GM18858 (cell line): ENCODE measurements around the gene PADI3.

Experiments used
- ATAC-seq: cut with Tn5 transposase; IDR thresholded peaks from one replicate; pipeline ENCODE4 v1.9.1; 2021; ENCODE audit not compliant: unreplicated experiment

The PADI3 gene

DNA sequence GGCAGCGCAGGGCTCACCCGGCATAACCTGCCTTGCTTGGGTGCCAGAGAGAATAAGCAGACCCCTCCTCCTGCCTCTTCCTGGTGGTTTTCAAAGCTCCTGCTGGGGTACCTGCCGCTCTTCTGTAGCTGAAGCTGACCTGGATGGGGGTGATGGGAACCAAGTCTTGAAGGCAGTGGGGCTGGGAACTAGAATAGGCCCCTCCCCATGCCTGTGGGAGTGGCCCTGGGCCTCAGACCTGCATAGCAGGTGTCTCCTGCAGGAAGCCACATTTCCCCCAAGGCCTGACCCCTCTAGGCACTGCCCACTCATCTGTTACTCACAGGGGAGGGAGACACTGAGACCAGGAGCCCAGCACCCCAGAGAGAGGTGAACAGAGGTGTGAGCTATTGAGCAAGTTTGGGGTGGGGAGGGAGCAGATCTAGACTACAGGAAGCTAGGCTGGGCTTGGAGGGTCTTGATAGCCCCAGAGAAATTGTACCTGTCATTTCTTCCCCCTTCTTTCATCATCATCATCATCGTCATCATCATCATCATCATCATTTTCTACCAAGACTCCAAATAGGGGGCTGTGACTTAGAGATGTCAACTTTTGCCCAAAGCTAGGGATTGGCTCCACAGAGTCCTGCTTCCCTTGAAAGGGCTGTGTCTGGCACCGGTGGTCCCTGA, 33.9 kb upstream of the PADI3 start:
- ATAC-seq: no peak

- no peak for ATAC-seq
Measured at GRCh38 chr1:17215545-17215890, 33.4 kb upstream of the PADI3 start.

GRCh38 chr1:17216078-17216477, 32.8 kb upstream of the PADI3 start:
- ATAC-seq: no peak

DNA sequence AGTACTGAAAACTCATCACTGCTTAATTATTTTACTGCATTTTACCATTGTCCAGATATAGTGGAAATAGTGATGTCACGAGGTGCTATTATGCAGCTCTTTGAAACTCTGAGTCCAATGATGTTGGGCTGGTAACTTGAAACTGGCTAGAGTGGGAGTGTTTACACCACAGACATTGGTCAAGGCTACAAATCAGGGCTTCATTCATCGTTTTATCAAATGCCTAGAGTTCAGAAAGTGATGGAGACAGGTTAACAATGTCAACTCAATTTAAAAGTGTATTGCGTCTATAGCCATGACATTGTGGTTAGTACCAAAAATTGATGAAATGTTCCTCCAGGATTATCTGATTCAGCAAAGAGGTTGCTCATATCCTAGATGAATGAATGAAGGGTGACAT, 31.3 kb upstream of the PADI3 start:
- ATAC-seq: no peak

DNA sequence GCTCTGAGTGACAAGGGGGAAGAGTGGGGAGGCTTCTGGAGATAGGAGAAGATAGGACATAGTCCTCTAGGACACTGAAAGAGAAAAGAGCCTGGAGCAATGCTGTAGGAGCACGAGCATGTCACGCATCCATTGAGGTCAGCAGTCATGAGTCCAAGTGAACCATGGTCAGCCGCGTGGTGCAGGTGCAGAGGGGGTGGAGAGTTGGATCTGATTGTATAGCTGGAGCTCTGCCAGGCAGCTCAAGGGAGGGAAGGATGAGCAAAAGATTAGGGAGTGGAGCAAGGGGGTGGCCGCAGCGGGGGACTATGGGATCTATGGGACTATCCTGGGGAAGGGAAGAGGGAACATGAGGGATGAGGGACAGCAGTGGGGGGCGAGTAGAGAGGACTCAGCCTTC, 30.0 kb upstream of the PADI3 start:
- ATAC-seq: no peak

DNA sequence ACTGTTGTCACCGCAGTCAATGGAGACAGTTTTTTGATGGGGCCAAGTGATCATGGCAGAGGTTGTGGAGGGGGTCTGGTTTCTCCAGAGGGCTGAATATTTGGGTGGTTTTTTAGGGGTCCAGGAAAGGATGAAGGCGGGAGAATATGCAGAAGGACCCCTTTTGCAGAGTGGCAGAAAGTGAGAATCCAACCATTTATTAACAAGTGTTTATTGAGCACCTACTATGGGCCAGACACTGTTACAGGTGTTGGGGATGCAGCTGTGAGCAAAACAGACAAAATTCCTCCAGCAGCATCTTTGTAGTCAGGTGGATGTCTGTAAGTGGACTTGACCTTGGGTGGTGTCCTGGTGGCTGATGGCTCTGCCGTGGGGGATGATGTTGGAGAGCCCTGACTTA, 28.6 kb upstream of the PADI3 start:
- ATAC-seq: no peak

DNA sequence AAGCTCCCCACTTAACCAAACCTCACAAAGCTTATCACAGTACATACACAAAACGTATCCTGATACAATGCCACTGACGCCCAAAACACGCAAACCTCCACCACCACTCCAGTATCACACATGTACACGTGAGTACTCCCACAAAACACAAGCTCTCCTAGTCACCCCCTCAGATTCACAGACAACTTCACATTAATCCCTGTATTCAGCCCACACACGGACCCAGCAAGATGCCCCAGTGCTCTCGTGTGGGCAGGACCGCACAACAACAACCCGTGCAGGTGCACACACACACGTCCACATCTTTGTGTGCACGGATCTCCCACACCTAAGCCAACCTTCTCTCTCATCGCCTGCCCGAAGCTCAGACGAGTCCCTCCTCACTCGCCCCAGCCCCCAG, 26.3 kb upstream of the PADI3 start:
- ATAC-seq: no peak

DNA sequence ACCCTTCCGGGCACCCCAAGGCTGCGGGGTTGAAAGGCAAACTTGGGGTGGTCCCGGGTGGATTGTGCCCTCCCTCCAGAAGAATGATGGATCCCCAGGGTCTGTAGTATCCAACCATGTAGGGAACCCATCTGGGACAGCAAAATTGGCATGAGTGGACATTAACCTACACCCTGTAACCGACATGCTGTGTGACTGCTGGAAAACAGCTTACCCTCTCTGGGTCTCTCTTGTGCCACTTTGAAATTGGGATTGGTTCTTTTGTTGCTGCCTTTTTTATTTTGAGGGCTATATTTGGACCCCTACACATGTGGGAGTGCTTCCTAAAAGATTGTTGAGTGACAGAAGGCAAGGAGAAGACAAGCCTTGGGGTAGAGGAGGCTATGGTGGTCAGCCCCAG, 24.5 kb upstream of the PADI3 start:
- ATAC-seq: no peak

DNA sequence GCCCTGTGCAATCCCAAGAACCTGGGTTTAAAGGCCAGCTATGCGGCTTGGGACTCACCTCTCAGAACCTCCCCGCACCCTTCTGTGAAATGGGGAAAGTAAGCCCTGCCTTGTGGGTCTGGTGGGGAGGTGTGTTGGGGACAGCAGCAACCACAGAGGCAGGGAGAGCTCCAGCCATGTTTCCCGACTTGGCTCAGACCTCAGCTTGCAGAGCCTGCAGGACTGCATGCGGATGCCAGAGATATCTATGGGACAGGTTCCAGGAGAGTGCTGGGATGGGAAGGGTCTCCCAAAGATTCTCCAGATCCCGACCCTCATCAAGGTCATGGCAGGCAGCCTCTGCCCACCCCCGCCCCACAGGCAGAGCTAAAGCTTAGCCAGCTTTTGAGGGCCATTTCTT, 23.8 kb upstream of the PADI3 start:
- ATAC-seq: no peak

DNA sequence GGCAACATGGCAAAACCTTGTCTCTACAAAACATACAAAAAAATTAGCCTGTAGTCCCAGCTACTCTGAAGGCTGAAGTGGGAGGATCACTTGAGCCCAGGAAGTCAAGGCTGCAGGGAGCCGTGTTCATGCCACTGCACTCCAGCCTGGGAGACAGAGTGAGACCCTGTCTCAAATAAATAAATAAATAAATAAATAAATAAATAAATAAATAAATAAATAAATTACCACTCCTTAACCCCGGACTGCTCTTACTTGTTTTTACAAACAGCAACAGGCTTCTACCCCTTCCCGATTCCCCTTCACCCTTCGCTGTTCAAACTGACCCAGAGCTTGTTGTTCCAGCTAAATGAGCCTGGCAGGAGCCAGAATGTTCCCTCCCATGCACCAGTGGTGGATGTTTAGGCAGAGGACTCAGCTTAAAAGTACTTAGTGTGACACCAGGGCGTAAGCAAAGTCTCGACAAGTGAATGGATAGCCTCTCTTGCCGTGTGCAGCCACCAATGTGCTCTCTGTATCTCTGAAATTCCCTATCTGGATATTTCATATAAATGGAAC, 21.5 kb upstream of the PADI3 start:
- no peak for ATAC-seq

- ATAC-seq: no peak
Measured at GRCh38 chr1:17228619-17229018, 20.3 kb upstream of the PADI3 start.

DNA sequence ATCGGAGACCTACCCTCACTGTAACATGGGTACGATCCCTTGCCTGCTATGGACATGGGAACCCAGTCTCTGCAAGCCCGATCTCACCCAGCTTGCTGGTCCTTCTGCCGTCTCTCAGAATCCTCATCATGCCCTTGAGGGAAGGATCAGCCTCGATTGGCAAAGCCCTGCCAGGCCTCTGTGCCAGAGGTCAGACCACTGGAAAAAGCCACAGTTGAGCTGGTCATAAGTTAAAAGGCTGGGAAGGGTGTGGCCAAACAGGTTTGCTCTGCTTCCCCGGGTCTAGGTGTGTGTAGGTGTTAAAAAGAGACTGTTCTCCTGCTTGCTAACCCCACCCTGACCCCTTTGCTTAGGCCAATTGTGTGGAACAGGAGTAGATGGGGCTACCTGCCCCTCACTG, 19.5 kb upstream of the PADI3 start:
- ATAC-seq: no peak

- ATAC-seq: no peak
Measured at GRCh38 chr1:17230106-17230505, 18.8 kb upstream of the PADI3 start.

DNA sequence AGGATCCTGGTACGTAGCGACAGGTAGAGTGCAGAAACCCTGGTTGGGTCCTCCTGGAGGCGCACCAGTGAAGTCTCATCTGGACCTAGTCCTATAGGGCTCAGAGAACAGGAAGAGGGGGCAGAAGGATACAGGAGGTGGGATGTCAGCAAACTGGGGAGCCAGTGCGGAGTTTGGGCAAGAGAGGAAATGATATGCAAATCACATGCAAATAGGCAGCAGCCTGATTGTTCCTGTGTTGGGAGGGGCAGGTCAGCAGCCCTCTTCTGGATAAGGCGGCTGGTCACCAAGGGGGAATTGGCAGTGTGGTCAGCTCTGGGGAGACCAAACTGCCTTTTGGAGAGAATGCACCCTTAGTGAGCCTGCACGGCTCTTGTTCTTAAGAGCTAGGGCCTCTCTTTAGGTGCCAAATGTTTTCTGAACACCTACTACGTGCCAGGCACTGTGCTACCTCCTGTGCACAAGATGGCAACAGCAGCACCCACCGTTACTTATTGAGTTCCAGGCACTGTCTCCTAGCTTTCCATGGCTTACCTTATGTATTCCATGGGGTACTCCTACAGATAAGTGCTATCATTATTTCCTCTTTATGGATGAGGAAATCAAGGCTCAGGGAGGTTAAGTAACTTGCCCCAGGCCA, 18.1 kb upstream of the PADI3 start:
- no peak for ATAC-seq

GRCh38 chr1:17232759-17233661, 15.9 kb upstream of the PADI3 start:
- ATAC-seq: no peak

DNA sequence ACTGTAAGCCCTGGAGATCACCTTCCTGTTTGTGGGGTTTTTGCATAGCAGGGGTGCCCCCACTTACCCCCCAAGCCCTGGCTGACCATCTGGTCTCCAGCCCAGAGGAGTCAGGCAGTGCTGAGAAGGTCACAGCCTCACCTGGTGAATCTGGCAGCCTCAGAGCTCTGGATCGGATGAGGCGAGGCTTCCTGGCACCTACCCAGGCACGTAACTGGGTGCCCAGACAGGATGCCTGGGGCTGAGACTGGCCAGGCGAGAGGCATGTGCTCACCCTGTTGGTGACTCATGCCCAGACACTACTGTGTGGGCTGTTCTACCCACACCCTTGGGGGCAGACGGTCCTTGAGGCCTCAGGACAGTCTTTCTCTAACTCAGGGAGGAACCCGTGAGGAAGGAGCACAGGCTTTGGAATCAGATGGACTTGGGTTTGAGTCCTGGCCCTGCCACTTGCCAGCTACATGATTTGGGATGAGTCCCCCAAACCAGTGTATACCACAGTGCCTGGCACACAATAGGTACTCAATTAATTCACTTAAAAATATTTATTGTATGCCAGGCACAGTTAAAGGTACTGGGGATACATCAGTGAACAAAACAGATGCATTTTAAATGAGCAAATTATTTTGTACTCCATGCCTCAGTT, 15.1 kb upstream of the PADI3 start:
- no peak for ATAC-seq

GRCh38 chr1:17234405-17234804, 14.5 kb upstream of the PADI3 start:
- ATAC-seq: no peak

DNA sequence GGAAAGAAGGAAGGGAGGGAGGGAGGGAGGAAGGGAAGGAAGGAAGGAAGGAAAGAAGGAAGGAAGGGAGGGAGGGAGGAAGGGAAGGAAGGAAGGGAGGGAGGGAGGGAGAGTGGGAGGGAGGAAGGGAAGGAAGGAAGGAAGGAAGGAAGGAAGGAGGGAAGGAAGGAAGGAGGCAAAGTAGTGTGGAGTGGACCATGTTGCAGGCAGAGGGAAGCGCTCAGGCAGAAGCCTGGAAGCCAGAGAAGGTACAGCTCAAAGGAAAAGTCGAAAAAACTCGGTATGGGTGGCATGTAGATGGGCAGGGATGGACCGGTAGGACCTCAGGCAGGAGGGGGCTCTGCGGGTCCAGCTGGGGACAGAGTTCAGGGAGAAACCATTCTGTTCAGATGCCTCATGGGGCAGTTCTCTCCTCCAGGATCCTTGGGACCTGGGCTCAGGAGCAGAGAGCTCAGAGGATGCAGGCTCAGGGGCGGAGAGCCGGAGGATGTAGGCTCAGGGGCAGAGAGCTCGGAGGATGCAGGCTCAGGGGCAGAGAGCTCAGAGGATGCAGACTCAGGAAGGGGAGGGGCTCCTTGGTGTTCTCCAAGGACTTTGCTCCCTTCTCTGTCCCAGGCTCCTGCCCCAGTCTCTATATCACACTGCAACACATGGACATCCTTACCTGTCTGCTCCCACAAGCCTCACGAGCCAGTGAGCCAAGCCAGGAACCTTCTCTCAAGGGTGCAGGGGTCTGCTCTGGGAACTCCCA, 13.6 kb upstream of the PADI3 start:
- no peak for ATAC-seq

- no peak for ATAC-seq
Measured at GRCh38 chr1:17236779-17237560, 11.9 kb upstream of the PADI3 start.

DNA sequence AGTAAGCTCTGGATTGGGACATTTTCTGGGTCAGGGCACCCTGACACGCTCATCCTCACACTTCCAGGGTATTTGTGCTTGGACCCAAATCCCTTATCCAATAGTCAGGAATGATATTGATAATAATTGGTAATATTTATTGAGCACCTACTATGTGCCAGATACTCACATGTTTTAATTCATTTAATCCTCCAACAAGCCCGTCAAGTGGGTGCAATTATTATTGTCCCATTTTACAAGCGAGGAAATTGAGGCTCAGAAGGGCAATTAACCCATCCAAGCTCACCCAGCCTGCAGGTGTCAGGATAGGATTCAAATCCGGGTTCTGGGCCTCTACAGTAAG, 11.4 kb upstream of the PADI3 start:
- no peak for ATAC-seq
